Measurements from ENCODE around the gene AIF1L. TPM values are rescaled to one million over a fixed set of nuclear protein-coding genes. Genes with fewer than 3 reads are reported as not detected.

Gene AIF1L
- total RNA-seq, 3 donors from 2014 or later: 12.5 to 33.8 (median 22.5) TPM

DNA sequence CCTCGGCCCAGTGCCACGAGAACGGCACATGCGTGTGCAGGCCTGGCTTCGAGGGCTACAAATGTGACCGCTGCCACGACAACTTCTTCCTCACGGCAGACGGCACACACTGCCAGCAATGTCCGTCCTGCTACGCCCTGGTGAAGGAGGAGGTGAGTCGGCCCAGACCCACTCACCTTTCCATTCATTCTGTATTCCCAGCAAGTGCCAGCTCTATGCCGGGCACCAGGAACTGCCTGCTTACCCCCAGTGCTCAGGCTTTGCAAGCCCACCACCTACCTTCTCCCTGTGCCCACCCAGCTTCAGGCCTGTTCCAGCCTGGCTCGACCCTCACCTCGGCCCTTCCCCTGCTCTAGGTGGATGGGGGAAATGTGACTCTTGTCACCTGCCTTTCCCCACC, 26.6 kb upstream of the AIF1L start:
- TF ChIP-seq POLR2A (IDR thresholded peaks at IDR 0.05): no peak
- Histone ChIP-seq H3K9me3 (no peaks in the 10 kb centered on the region), H3K36me3 (no peaks in the 10 kb centered on the region), H3K4me3 (no peak overlapping the region), H3K27ac (no peak overlapping the region), H3K4me1 (no peaks in the 10 kb centered on the region), H3K27me3 (no peaks in the 10 kb centered on the region)
- DNase-seq (ENCODE audit: low spot score in 2 of 2): no peak
- intact Hi-C loops (cut with DNase I; ENCODE audit: low total_unique reads): loop anchor here (5.0 kb wide), 1 partner anchor 1997 kb away; no protein-coding TSS in a partner anchor

- no peak for DNase-seq (ENCODE audit: low spot score in 2 of 2)
- intact Hi-C loops (cut with DNase I; ENCODE audit: low total_unique reads): no loop called here
Observed at GRCh38 chr9:131072107-131072870, 24.0 kb upstream of the AIF1L start.

DNA sequence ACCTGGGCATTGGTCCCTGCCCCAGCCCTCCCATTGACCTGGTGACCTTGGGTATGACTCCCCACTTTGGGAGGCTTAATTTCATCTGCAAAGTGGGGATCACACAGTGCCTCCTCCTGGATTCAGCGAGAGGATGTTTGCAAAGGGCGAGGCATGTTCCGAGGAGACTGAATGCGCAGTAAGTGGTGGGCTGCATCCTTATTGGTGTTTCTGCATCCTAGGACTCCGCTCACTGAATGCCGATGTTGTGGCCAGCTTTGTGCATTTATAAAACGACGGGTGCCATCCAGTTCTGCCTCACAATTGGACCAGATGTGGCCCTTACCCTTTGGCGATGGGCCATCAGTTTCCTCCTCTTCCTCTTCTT, 23.5 kb upstream of the AIF1L start:
- Histone ChIP-seq H3K27me3 (no peaks in the 10 kb centered on the region), H3K9me3 (no peaks in the 10 kb centered on the region), H3K36me3 (no peaks in the 10 kb centered on the region), H3K4me3 (no peak overlapping the region), H3K4me1 (no peaks in the 10 kb centered on the region), H3K27ac (no peak overlapping the region)
- no peak for DNase-seq (ENCODE audit: low spot score in 2 of 2)
- no peak for TF ChIP-seq POLR2A (IDR thresholded peaks at IDR 0.05)
- TF ChIP-seq, protein P1, sequence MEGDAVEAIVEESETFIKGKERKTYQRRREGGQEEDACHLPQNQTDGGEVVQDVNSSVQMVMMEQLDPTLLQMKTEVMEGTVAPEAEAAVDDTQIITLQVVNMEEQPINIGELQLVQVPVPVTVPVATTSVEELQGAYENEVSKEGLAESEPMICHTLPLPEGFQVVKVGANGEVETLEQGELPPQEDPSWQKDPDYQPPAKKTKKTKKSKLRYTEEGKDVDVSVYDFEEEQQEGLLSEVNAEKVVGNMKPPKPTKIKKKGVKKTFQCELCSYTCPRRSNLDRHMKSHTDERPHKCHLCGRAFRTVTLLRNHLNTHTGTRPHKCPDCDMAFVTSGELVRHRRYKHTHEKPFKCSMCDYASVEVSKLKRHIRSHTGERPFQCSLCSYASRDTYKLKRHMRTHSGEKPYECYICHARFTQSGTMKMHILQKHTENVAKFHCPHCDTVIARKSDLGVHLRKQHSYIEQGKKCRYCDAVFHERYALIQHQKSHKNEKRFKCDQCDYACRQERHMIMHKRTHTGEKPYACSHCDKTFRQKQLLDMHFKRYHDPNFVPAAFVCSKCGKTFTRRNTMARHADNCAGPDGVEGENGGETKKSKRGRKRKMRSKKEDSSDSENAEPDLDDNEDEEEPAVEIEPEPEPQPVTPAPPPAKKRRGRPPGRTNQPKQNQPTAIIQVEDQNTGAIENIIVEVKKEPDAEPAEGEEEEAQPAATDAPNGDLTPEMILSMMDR (IDR thresholded peaks at IDR 0.05): no peak
- TF ChIP-seq POLR2AphosphoS5 (IDR thresholded peaks at IDR 0.05): no peak
- intact Hi-C loops (cut with DNase I; ENCODE audit: low total_unique reads): no loop called here

More at GRCh38 chr9:131072107-131072870, 24.0 kb upstream of the AIF1L start:
- no peak overlapping the region for H3K4me3 ChIP-seq
- no peaks in the 10 kb centered on the region for H3K36me3 ChIP-seq
- no peaks in the 10 kb centered on the region for H3K9me3 ChIP-seq
- H3K27ac ChIP-seq: no peak overlapping the region
- TF ChIP-seq, protein P1 (IDR thresholded peaks at IDR 0.05): no peak
- TF ChIP-seq POLR2AphosphoS5 (IDR thresholded peaks at IDR 0.05) (no peak), POLR2A (IDR thresholded peaks at IDR 0.05) (no peak)
- H3K4me1 ChIP-seq: no peaks in the 10 kb centered on the region
- H3K27me3 ChIP-seq: no peaks in the 10 kb centered on the region

DNA sequence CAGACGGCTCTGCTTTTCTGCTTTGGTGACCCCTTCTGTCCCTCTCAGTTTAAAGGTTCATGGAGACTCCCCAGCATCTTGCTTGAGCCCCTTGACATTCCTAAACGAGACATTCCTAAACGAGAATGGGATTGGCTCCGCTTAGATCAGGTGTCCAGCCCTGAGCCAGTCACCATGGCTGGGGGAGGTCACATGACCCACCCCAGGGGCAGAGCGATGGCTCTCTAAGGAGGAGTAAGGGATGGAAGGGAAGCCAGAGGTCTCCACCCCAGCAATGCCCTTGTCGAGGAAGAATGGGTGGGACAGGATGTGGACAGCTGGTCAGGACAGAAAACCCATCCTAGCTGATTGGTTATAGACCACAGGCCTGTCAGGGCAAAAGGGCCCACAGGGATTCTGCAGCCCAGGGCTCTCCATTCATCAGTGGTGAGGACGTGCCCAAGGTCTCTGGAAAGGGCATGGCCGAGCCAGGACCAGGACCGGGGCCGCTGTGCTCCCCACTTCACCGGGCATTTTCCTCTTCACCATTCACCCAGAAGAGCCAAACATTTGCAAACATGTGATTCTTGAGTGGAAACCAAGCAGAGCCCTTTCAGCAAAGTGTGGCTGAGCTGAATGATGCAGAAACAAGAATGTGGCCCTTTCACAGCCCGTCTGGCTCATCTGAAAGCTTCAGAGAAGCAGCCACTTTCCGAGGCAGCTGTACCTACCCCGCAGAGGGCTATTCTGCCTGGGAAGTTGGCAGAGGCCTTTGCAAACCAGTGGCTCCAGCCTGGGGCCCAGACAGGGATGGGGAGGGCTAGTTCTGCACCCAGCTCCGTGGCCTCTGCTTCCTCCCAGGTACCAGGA, 19.8 kb upstream of the AIF1L start:
- H3K9me3 ChIP-seq: no peaks in the 10 kb centered on the region
- DNase-seq (ENCODE audit: low spot score in 2 of 2): no peak
- intact Hi-C loops (cut with DNase I; ENCODE audit: low total_unique reads): no loop called here
- H3K36me3 ChIP-seq: no peaks in the 10 kb centered on the region
- no peak overlapping the region for H3K4me3 ChIP-seq
- H3K27ac ChIP-seq: no peak overlapping the region
- no peaks in the 10 kb centered on the region for H3K27me3 ChIP-seq
- no peaks in the 10 kb centered on the region for H3K4me1 ChIP-seq
- no peak for TF ChIP-seq POLR2A (IDR thresholded peaks at IDR 0.05)

GRCh38 chr9:131078427-131079366, 17.6 kb upstream of the AIF1L start:
- TF ChIP-seq POLR2AphosphoS5 (IDR thresholded peaks at IDR 0.05) (no peak), POLR2A (IDR thresholded peaks at IDR 0.05) (no peak)
- TF ChIP-seq, protein P1 (IDR thresholded peaks at IDR 0.05): no peak

More at GRCh38 chr9:131078427-131079366, 17.6 kb upstream of the AIF1L start:
- Histone ChIP-seq H3K9me3 (no peaks in the 10 kb centered on the region), H3K27me3 (no peaks in the 10 kb centered on the region), H3K36me3 (no peaks in the 10 kb centered on the region), H3K4me1 (no peaks in the 10 kb centered on the region), H3K27ac (no peak overlapping the region), H3K4me3 (no peak overlapping the region)
- DNase-seq (ENCODE audit: low spot score in 2 of 2): no peak
- intact Hi-C loops (cut with DNase I; ENCODE audit: low total_unique reads): no loop called here

Data from breast epithelium (tissue), 4 donors.